K562 (cell line): Measurements from ENCODE around the gene ITGAL. TPM values are rescaled to one million over a fixed set of nuclear protein-coding genes. Genes with fewer than 3 reads are reported as not detected.

Experiments
- KLF6 ChIP-seq: fragments of 250-450 bp; sonication (Bioruptor Pico); IDR thresholded peaks from 2 replicates; pipeline ENCODE4 v1.4.0; 2020; ENCODE audit warnings: mild to moderate bottlenecking, moderate library complexity, borderline replicate concordance
- L3MBTL2 ChIP-seq: fragments of 450-650 bp; IDR thresholded peaks from 2 replicates; pipeline ENCODE4 v1.6.1; 2016; ENCODE audit warnings: mild to moderate bottlenecking, moderate library complexity
- NFIC ChIP-seq: fragments of 450-650 bp; IDR thresholded peaks from 2 replicates; pipeline ENCODE4 v1.6.1; 2017; ENCODE audit warnings: mild to moderate bottlenecking, inconsistent platforms
- OTX1 ChIP-seq: fragments of 450-650 bp; formaldehyde crosslinking; IDR thresholded peaks from 2 replicates; pipeline ENCODE4 v1.4.0; 2022; ENCODE audit warnings: mild to moderate bottlenecking
- RAD21 ChIP-seq, 2 experiments: fragments of 250-450 bp in 1 of 2; fragments of 450-650 bp in 1 of 2; sonication (Bioruptor Pico) in 1 of 2; formaldehyde crosslinking in 1 of 2; IDR thresholded peaks in 1 of 2; conservative IDR thresholded peaks in 1 of 2; 2 replicates each; pipeline versions ENCODE4 v1.4.0 to v1.8.0; 2020 to 2022; ENCODE audit warnings: mild to moderate bottlenecking in 2 of 2, moderate library complexity in 1 of 2
- RFX5 ChIP-seq: IDR thresholded peaks from 2 replicates; pipeline ENCODE4 v1.6.1; 2011; ENCODE audit warnings: low read depth, mild to moderate bottlenecking, improper control_type of control experiment, low read length
- ZNF165 ChIP-seq: fragments of 250-450 bp; sonication (Bioruptor Pico); IDR thresholded peaks from 2 replicates; pipeline ENCODE4 v1.4.0; 2020; ENCODE audit warnings: borderline replicate concordance
- ZNF224 ChIP-seq: sonication (generic); formaldehyde crosslinking; IDR thresholded peaks from 2 replicates; pipeline ENCODE4 v1.8.0; 2022; ENCODE audit warnings: mild to moderate bottlenecking, missing genetic modification reagents
- ZNF311 ChIP-seq: fragments of 250-450 bp; sonication (Bioruptor Pico); IDR thresholded peaks from 2 replicates; pipeline ENCODE4 v1.4.0; 2020; ENCODE audit warnings: mild to moderate bottlenecking, moderate library complexity
- polyA plus RNA-seq, 8 experiments: library from polyadenylated mRNA; depleted of rRNA in 4 of 8; stranded (reverse) in 5 of 8; unstranded in 3 of 8; fragments of >200 nt; fragmentation: Nextera tagmentation in 2 of 8; fragmentation: Illumina TruSeq in 1 of 8; extraction: Ambion mirVana in 2 of 8; extraction: Trizol in 1 of 8; gene quantifications; 2 replicates each; pipeline versions ENCODE4 v1.2.1 to v1.2.3, GENCODE V29; 2011 to 2014; ENCODE audit warnings: inconsistent platforms in 1 of 8, missing spikeins in 1 of 8
- total RNA-seq, 7 experiments: library from RNA; depleted of rRNA in 6 of 7; stranded (reverse); fragments of >200 nt in 6 of 7; fragmentation: Illumina TruSeq in 2 of 7; extraction: Trizol in 2 of 7; gene quantifications; 2 replicates each; pipeline versions ENCODE4 v1.2.1 to v1.2.3, GENCODE V29; 2011 to 2021; ENCODE audit warnings: low replicate concordance in 1 of 7
- TF ChIP-seq, protein P1 (sequence below): fragments of 450-650 bp; formaldehyde crosslinking; IDR thresholded peaks from 2 replicates; pipeline ENCODE4 v1.4.0; 2020; ENCODE audit warnings: mild to moderate bottlenecking, mixed read lengths
- TF ChIP-seq, protein P2 (sequence below): fragments of 250-450 bp; sonication (Bioruptor Pico); IDR thresholded peaks from 2 replicates; pipeline ENCODE4 v1.5.0; 2022; ENCODE audit warnings: mild to moderate bottlenecking
- TF ChIP-seq, protein P3 (sequence below), 3 experiments: IDR thresholded peaks in 2 of 3; conservative IDR thresholded peaks in 1 of 3; 2 replicates each; pipeline ENCODE4 v1.5.1; 2011 to 2012; ENCODE audit warnings: low read length in 3 of 3, mild to moderate bottlenecking in 3 of 3, control low read depth in 2 of 3, improper control_type of control experiment in 1 of 3, inconsistent platforms in 1 of 3, low read depth in 1 of 3, mixed read lengths in 1 of 3, moderate library complexity in 1 of 3; ENCODE audit not compliant: insufficient read depth in 2 of 3
- TF ChIP-seq, protein P4 (sequence below): sonication (generic); formaldehyde crosslinking; IDR thresholded peaks from 2 replicates; pipeline ENCODE4 v1.8.0; 2022; ENCODE audit warnings: missing genetic modification reagents, mild to moderate bottlenecking, borderline replicate concordance
- TF ChIP-seq, protein P5 (sequence below), 2 experiments: IDR thresholded peaks; 2 replicates each; pipeline ENCODE4 v1.6.1; 2012; ENCODE audit warnings: improper control_type of control experiment in 2 of 2, low read depth in 2 of 2, low read length in 2 of 2, borderline replicate concordance in 1 of 2
- TF ChIP-seq, protein P6 (sequence below): fragments of 250-450 bp; sonication (Bioruptor Pico); IDR thresholded peaks from 2 replicates; pipeline ENCODE4 v1.5.0; 2021

Gene ITGAL
- total and polyA plus RNA-seq, 9 of the 15 experiments (the other 6 are each of a cell fraction or from before 2014, with no cell fraction given): 0.01 to 0.53 TPM; not detected in 7

DNA sequence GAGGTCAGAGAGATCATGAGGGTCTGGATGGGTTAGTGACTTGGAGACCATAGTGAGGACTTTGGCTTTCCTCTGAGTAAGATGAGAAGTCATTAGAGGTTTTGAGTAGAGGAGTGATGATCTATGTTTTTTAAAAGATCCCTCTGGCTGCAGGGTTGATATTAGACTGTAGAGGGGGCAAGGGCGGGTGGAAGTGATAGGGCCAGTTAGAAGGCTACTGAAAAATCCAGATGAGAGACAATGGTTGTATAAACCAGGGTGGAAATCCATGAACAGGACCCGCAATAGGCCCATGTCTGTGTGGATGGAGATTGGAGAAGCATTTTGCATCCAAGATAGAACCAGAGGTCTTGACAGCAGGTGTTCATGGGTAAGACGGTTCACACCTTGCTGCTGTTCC is 9.8 kb downstream of the ITGAL start (continued):
- TF ChIP-seq, protein P1, sequence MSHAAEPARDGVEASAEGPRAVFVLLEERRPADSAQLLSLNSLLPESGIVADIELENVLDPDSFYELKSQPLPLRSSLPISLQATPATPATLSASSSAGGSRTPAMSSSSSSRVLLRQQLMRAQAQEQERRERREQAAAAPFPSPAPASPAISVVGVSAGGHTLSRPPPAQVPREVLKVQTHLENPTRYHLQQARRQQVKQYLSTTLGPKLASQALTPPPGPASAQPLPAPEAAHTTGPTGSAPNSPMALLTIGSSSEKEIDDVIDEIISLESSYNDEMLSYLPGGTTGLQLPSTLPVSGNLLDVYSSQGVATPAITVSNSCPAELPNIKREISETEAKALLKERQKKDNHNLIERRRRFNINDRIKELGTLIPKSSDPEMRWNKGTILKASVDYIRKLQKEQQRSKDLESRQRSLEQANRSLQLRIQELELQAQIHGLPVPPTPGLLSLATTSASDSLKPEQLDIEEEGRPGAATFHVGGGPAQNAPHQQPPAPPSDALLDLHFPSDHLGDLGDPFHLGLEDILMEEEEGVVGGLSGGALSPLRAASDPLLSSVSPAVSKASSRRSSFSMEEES: no peak
- TF ChIP-seq RAD21 (CRISPR knock-in tag; conservative IDR thresholded peaks at IDR 0.05 in 1 of 2, IDR thresholded peaks at IDR 0.05 in 1 of 2) (peak in 1 of 2 experiments; percentile 45; a peak in 2 of 4 replicates), OTX1 (CRISPR knock-in tag) (no peak), RFX5 (no peak), KLF6 (peak; percentile 72; the same call in 1 of the 2 replicates), ZNF165 (CRISPR knock-in tag) (no peak), ZNF224 (CRISPR knock-in tag) (no peak), L3MBTL2 (no peak), ZNF311 (CRISPR knock-in tag) (no peak), NFIC (no peak)
- TF ChIP-seq, protein P2, sequence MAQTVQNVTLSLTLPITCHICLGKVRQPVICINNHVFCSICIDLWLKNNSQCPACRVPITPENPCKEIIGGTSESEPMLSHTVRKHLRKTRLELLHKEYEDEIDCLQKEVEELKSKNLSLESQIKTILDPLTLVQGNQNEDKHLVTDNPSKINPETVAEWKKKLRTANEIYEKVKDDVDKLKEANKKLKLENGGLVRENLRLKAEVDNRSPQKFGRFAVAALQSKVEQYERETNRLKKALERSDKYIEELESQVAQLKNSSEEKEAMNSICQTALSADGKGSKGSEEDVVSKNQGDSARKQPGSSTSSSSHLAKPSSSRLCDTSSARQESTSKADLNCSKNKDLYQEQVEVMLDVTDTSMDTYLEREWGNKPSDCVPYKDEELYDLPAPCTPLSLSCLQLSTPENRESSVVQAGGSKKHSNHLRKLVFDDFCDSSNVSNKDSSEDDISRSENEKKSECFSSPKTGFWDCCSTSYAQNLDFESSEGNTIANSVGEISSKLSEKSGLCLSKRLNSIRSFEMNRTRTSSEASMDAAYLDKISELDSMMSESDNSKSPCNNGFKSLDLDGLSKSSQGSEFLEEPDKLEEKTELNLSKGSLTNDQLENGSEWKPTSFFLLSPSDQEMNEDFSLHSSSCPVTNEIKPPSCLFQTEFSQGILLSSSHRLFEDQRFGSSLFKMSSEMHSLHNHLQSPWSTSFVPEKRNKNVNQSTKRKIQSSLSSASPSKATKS (CRISPR knock-in tag): no peak
- TF ChIP-seq, protein P3, sequence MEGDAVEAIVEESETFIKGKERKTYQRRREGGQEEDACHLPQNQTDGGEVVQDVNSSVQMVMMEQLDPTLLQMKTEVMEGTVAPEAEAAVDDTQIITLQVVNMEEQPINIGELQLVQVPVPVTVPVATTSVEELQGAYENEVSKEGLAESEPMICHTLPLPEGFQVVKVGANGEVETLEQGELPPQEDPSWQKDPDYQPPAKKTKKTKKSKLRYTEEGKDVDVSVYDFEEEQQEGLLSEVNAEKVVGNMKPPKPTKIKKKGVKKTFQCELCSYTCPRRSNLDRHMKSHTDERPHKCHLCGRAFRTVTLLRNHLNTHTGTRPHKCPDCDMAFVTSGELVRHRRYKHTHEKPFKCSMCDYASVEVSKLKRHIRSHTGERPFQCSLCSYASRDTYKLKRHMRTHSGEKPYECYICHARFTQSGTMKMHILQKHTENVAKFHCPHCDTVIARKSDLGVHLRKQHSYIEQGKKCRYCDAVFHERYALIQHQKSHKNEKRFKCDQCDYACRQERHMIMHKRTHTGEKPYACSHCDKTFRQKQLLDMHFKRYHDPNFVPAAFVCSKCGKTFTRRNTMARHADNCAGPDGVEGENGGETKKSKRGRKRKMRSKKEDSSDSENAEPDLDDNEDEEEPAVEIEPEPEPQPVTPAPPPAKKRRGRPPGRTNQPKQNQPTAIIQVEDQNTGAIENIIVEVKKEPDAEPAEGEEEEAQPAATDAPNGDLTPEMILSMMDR (IDR thresholded peaks at IDR 0.05 in 2 of 3, conservative IDR thresholded peaks at IDR 0.05 in 1 of 3; ENCODE audit: insufficient read depth in 2 of 3, low read depth in 1 of 3, low read length in 3 of 3): peak; percentile 52 to 66 (median 57)
- TF ChIP-seq, protein P4, sequence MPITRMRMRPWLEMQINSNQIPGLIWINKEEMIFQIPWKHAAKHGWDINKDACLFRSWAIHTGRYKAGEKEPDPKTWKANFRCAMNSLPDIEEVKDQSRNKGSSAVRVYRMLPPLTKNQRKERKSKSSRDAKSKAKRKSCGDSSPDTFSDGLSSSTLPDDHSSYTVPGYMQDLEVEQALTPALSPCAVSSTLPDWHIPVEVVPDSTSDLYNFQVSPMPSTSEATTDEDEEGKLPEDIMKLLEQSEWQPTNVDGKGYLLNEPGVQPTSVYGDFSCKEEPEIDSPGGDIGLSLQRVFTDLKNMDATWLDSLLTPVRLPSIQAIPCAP (CRISPR knock-in tag): no peak
- TF ChIP-seq, protein P5, sequence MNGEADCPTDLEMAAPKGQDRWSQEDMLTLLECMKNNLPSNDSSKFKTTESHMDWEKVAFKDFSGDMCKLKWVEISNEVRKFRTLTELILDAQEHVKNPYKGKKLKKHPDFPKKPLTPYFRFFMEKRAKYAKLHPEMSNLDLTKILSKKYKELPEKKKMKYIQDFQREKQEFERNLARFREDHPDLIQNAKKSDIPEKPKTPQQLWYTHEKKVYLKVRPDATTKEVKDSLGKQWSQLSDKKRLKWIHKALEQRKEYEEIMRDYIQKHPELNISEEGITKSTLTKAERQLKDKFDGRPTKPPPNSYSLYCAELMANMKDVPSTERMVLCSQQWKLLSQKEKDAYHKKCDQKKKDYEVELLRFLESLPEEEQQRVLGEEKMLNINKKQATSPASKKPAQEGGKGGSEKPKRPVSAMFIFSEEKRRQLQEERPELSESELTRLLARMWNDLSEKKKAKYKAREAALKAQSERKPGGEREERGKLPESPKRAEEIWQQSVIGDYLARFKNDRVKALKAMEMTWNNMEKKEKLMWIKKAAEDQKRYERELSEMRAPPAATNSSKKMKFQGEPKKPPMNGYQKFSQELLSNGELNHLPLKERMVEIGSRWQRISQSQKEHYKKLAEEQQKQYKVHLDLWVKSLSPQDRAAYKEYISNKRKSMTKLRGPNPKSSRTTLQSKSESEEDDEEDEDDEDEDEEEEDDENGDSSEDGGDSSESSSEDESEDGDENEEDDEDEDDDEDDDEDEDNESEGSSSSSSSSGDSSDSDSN (IDR thresholded peaks at IDR 0.05; ENCODE audit: borderline replicate concordance in 1 of 2, low read depth in 2 of 2, low read length in 2 of 2): no peak
- TF ChIP-seq, protein P6, sequence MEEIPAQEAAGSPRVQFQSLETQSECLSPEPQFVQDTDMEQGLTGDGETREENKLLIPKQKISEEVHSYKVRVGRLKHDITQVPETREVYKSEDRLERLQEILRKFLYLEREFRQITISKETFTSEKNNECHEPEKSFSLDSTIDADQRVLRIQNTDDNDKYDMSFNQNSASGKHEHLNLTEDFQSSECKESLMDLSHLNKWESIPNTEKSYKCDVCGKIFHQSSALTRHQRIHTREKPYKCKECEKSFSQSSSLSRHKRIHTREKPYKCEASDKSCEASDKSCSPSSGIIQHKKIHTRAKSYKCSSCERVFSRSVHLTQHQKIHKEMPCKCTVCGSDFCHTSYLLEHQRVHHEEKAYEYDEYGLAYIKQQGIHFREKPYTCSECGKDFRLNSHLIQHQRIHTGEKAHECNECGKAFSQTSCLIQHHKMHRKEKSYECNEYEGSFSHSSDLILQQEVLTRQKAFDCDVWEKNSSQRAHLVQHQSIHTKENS (CRISPR knock-in tag): no peak
